ENCODE data around the gene SCN1A.

Gene SCN1A

GRCh38 chr2:166057370-166058164, 70.3 kb downstream of the SCN1A start:
- TF ChIP-seq, protein P1, sequence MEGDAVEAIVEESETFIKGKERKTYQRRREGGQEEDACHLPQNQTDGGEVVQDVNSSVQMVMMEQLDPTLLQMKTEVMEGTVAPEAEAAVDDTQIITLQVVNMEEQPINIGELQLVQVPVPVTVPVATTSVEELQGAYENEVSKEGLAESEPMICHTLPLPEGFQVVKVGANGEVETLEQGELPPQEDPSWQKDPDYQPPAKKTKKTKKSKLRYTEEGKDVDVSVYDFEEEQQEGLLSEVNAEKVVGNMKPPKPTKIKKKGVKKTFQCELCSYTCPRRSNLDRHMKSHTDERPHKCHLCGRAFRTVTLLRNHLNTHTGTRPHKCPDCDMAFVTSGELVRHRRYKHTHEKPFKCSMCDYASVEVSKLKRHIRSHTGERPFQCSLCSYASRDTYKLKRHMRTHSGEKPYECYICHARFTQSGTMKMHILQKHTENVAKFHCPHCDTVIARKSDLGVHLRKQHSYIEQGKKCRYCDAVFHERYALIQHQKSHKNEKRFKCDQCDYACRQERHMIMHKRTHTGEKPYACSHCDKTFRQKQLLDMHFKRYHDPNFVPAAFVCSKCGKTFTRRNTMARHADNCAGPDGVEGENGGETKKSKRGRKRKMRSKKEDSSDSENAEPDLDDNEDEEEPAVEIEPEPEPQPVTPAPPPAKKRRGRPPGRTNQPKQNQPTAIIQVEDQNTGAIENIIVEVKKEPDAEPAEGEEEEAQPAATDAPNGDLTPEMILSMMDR (conservative IDR thresholded peaks at IDR 0.05), result peak; percentile 68
- no peak overlapping the region for H3K27ac ChIP-seq

DNA sequence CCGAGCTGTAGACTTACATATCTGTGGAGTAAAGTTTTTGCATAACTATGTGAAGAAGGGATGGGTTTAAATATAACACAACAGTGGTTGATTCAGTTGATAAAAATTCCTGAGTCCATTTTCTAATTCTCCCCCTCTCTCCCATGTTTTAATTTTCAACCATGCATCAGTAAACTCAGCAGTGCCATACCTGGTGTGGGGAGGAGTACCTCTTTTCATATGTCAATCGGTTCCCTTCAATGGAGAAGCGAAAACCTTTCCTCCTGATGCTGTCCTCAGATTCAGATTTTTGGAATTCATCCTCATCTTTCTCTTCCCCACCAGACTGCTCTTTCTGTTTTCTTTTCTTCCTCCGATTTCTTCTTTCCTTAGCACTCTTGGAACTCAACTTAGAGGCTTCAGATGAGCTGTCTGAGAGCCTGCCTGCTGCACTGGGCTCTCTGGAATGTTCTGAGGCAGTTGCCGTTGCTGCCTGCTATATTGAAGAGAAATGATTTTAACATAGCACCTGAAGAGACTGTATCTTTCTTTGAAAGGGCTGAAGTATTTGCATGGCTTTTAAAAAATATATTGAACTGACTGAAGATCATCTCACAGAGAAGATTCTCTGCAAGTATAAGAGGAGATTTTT, 82.9 kb downstream of the SCN1A start:
- H3K27ac ChIP-seq, result no peak overlapping the region
- TF ChIP-seq, protein P1 (conservative IDR thresholded peaks at IDR 0.05), result no peak

GRCh38 chr2:166042768-166043390, 84.9 kb downstream of the SCN1A start:
- no peak overlapping the region for H3K27ac ChIP-seq
- TF ChIP-seq, protein P1 (conservative IDR thresholded peaks at IDR 0.05), result no peak

DNA sequence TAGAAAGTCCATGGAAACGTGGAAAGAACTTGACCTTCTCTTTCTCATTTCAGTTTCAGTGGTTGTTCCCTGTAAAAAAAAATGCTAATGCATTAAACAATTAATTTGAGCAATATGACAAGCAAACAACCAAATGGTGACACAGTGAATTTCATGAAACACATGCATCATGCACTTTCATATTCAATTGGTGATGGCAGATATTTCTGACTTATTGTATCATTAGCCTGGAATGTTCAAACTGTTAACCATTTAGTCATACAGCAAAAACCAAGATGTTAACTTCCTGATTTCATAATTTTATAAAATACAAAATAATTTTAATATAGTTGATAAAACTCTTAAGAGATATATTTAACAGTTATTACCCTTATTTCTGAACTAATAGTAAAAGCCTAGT, 85.5 kb downstream of the SCN1A start:
- TF ChIP-seq, protein P1 (conservative IDR thresholded peaks at IDR 0.05), result no peak
- no peak overlapping the region for H3K27ac ChIP-seq

- TF ChIP-seq, protein P1 (conservative IDR thresholded peaks at IDR 0.05), result no peak
- H3K27ac ChIP-seq, result no peak overlapping the region
Observed at GRCh38 chr2:166041613-166042012, 86.2 kb downstream of the SCN1A start.

DNA sequence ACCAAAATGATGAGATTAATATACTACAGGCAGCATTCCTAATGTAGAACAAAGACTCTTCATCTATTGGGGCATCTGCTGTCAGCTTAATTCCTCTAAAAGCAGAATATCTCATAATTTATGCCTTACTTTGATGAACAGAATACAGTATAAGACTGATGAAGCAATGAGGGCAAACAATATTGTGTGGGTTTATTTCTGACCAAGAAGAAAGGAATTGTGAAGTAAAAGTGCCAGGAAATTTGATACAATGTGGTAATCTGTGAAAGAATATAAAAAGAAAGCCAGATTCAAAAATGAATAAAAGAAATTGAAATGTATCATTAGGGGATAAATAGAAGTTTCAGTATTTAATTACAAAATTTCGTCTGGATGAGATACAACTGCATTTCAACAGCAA, 95.5 kb downstream of the SCN1A start:
- TF ChIP-seq, protein P1 (conservative IDR thresholded peaks at IDR 0.05), result no peak
- H3K27ac ChIP-seq, result no peak overlapping the region

DNA sequence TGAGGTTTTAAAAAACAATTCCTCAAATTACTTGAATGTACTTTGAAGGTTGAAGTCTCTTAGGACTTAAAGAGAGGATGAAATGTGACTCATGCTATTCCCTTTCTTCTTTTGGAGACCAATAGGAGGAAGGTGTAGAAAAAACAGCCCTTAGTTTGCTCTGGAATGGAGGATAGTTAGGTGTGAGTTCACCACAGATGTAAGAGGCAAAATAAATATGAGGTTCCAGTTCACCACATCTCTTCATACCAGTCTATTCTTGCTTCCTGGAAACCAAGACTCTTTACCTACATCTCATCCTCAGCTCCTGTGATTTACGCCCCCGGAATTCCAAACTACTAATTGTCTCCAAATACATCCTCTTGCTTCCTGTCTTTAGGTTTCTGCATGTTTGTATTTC, 96.8 kb downstream of the SCN1A start:
- TF ChIP-seq, protein P1 (conservative IDR thresholded peaks at IDR 0.05), result no peak
- no peak overlapping the region for H3K27ac ChIP-seq
